GM19239 (cell line): ENCODE results near the gene MAPK8IP3.
A peak's percentile ranks its signal among the peaks of the same experiment; 100 is the strongest.
"Not testable (repeated sequence)": the region's sequence is repeated elsewhere in the genome, so short reads cannot be mapped to it uniquely, and the experiment has no call there.

Source experiments
- DNase-seq: peaks from one replicate; pipeline ENCODE4 v3.0.0; 2011; ENCODE audit warnings: low spot score; ENCODE audit not compliant: insufficient read length
- FAIRE-seq: peaks from 2 replicates; lab custom pipeline; 2011; peaks lifted over from hg19 to GRCh38; lab: Jason Lieb, UNC

The MAPK8IP3 gene

DNA sequence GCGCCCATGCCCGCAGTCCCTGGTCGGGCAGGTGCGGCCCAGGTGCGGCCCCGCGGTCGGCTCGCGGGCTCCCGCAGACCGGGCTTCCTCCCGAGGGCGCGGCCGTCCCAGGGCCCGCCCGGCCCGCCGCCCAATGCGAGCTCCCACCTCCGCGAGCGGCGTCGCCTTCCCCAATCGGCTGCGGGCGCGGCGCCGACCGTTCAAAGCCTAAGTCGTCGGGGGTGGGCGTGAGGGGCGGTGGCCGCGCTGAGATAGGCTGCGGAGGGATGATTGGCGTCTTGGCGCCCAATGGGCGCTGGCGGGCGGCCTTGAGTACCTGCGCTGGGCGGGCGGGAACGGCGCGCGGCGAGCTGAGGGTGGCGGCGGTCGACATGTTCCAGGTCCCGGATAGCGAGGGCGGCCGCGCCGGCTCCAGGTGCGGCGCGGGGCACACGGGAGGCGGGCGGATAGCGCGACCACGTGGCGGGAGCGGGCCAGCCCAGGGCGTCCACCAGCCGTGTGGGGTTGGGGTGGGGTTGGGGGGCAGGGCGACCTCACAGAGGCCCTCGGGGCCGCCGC is 28.0 kb upstream of the MAPK8IP3 start, which contains the start of gene JPT2:
JPT2 (plus strand) TSS at position 338 of the 558 bp plus-strand sequence; CDS start at position 372, 34 bp downstream.
- peak; percentile 93 for FAIRE-seq

DNA sequence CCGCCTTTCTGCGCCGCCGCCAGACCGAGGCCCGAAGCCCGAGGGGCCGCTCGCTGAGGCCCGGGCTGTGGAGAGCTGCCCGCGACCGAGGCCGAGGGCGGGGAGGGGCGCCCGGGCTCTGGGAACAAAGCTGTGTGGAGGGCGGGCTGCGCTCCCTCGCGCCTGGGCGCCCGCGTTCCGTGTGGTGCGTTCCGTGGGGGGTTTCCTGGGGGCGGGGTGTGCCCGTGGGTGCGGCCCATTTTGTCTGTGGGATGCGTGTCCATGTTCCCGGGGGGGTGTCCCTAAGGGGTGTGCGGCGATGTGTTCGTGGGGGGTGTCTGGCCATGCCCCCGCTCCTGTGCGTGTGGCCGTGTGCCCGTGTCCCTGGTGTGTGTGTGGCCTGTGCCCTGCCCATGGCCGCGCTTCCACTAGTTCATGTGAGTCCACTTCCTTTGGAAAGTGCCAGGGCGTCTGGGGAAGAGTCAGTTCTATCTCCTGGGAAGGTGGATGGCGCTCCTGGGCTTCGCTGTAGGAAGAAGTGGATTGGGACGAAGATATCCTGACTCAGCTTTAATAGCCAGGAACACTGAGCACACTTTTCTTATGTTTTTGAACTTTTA is 27.4 kb upstream of the MAPK8IP3 start:
- DNase-seq (no peak), FAIRE-seq (no peak)

More for the DNA sequence above, 28.0 kb upstream of the MAPK8IP3 start, which contains the start of gene JPT2:
- DNase-seq: peak; percentile 99

DNA sequence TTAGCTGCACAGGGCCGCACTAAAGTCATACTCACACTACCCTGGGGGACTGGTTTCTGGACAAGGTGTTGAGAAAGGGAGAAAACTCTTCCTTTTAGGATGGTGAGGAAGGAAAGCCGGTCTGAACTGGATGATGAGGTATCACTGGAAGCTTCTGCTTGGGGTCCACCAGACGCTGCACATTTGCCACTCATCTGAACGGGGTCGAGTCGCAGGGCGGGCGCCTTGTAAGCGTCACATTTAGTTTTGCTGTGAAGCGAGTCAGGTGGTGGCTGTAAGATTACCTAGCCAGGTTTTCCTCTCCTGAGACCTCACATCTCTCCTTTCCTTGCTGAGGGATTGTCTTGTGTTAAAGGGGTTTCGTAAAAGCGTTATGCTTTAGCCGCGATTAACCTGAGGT is 25.6 kb upstream of the MAPK8IP3 start:
- DNase-seq (no peak), FAIRE-seq (no peak)

DNA sequence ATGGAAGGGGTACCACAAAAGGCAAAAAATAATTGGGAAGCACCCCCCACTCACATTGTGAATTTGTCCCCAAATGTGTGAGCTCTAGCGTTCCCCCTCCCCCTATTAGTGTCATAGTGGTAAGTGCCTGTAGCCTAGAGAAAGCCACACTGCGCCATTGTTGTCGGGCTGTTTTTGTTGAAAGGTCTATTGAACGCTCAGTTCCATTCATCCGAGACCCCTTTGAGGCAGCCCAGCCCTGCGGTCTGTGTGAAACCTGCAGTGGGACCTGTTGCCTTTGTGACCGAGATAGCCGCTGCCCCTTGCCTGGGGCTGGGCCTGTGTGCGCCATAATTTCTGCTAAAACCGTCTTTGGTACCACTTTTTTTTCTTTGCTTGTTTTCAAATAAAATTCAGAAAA is 25.0 kb upstream of the MAPK8IP3 start:
- no peak for DNase-seq
- FAIRE-seq: no peak

DNA sequence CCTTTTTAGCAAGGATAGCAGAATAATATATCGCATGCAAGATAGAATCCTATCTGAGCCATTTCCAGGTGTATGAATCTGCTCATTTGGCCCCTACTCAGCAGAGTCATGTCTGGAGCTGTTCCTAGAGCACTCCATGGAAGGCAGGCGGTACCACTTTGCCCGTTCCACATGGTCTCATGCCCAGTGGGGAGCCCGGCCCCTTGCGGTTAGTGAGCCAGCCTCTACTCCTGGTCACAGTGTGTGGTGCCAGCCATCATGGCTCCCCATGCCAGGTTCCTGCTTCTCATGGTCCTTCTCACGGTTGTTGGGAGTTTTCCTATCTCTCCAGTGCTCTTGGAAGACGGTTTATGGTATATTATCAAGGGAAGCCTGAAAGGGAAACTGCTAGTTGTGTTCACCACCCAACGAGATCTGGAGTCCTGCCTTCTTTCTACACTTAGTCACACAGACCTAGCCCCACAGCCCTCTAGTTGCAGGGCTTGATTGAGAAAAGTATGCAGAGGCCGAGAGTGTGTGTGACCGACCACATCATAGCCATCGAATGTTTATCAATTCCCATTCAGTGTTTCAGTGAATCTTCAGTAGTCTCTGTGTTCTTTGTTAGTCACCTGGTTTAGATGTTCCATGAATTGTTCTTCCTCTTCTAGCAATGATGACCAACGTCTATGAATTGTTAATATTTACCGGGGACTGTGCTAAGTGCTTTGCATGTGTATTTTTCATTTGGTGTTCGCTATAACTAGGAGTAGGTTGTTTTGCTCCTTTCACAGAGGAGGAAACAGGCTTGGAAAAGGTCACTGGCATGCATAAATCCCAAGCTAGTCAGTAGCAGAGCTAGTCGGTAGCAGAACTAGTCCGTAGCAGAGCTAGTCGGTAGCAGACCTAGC is 18.3 kb upstream of the MAPK8IP3 start:
- FAIRE-seq (no peak), DNase-seq (no peak)

DNA sequence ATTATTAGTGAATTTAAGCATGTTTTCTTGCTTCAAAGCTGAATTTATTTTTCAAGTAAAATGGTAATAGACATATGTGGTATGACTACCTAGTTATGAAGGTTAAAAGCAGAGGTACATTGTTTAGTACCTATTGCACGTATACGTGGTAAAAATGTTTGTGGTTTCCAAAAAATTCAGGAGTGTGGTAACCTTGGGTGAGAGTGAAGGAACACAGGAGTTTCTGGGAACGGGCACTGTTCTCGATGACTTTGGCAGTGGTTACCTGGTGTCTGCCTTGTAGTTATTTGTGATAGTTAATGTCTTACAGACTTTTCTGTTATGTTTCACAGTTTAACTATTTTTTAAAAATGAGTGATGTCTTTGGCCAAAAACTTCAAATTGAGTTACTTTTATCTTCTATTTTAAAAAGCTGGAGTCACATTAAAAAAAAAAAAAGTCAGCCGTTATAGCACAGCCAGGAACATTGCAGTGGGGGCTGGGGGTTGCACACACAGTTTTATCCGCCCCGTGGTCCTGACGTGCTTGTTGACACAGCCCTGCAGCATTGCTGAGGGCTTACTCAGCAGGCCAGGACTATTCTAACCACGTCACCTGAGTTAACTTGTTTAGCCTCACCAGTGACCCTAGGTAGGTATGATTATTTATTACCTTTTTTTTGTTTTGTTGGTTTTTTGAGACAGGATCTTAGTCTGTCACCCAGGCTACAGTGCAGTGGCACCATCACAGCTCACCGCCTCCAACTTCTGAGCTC is 17.0 kb upstream of the MAPK8IP3 start:
- no peak for FAIRE-seq

DNA sequence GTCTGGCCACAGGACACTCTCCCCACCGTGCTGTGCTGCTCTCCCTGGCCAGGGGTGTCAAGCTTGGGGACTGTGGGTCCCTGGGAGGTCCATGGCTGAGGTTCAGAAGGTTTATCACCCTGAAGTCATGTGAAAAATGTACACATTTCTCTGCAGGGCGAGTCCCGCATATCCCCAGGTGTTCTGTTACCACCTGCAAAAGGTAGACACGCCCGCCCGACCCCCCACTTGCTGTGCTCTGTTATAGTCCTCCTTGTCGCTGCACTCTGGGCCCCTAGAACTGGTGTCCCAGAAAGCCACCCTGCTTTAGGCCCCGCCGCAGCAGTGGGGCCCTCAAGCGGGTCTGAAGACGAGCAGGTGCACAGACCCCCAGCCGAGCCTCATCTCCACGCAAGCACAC is 16.1 kb upstream of the MAPK8IP3 start:
- FAIRE-seq (no peak), DNase-seq (no peak)

More for the DNA sequence above, 17.0 kb upstream of the MAPK8IP3 start:
- no peak for DNase-seq

DNA sequence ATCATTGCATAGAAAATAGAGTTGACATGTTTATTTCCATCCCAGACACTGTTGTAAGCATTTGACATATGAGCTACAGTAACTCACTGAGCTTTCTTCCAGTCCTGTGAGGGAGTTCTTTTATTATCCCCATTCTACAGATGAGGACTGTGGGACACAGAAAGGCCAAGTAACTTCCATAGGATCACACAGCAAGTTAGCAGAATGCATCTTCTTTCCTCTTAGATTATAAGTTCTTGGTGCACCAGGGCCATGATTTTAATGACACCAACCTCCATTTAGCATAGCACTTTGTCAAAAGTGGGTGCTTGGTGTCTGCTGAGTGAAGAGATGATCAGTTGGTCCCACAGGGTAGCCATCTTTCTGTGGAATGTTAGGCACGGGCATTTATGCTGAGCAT is 15.2 kb upstream of the MAPK8IP3 start:
- FAIRE-seq: no peak
- no peak for DNase-seq

DNA sequence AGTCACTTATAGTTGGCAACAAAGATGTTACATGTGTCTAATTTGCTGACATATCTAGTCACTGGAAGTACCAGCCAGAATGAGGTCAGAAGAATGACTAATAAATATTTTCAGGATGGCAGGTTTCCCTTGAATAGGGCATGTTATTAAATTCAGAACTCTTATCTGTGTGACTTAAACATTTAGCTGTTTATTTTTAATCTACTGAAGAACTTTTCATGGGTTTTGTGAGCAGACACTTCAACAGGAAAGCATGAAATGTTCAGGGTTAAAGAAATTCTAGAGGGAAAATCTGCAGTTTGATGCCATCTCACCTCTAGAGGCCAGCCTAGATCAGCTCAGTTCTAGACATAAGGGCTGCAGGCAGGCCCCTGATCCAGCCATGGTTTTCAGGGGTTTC is 14.7 kb upstream of the MAPK8IP3 start:
- FAIRE-seq: no peak
- DNase-seq: no peak

DNA sequence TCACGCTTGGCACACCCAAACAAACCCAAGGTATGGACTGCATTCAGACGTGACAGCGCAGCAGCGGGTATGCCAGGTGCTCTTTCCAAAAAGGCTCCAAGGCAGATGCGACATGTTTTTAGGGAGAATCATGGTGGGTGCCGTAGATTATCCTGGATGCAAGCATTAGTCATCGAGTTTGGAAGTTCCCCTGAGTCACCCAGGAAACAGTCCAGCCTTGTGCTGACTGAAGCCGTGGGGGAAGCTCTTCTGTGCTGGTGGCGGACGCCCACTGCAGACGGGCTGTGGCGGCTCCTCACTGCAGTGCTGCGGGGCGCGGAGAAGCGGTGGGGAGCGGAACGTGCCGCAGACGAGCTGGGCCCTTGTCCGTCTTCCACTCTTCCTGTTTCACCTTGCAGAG is 14.0 kb upstream of the MAPK8IP3 start:
- FAIRE-seq (no peak), DNase-seq (no peak)

DNA sequence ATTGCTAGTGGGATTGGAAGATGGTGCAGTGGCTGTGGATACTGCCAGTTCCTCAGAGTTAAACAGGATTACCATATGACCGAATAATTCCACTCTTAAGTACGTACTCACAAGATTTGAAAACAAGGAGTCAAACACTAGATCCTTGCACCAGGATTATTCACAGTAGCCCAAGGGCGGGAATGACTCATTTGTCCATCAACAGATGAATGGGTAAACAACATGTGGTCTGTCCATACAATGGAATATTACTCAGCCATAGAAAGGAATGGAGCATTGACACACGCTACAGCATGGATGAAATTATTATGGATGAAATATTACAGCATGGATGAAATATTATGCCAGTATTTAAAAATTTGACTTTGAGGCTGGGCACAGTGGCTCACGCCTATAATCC is 9.1 kb upstream of the MAPK8IP3 start:
- DNase-seq: no peak
- no peak for FAIRE-seq

DNA sequence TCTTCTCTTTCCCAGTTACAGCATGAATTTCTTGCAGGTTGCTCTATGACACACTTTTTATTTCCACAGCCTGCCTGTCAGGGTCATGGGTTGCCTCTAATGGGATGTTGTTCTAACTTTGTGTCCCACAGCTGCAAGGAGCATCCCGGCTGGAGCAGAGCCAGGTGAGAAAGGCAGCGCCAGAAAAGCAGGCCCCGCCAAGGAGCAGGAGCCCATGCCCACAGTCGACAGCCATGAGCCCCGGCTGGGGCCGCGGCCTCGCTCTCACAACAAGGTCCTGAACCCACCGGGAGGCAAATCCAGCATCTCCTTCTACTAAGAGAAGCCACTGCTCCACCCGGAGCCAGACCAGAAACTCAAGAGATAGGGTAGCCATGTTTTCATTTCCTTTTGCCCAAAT is 7.3 kb upstream of the MAPK8IP3 start:
- no peak for FAIRE-seq
- DNase-seq: no peak

DNA sequence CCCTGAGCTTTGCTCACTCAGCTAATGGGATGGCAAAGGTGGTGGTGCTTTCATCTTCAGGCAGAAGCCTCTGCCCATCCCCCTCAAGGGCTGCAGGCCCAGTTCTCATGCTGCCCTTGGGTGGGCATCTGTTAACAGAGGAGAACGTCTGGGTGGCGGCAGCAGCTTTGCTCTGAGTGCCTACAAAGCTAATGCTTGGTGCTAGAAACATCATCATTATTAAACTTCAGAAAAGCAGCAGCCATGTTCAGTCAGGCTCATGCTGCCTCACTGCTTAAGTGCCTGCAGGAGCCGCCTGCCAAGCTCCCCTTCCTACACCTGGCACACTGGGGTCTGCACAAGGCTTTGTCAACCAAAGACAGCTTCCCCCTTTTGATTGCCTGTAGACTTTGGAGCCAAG is 5.7 kb upstream of the MAPK8IP3 start:
- no peak for DNase-seq
- FAIRE-seq: no peak

DNA sequence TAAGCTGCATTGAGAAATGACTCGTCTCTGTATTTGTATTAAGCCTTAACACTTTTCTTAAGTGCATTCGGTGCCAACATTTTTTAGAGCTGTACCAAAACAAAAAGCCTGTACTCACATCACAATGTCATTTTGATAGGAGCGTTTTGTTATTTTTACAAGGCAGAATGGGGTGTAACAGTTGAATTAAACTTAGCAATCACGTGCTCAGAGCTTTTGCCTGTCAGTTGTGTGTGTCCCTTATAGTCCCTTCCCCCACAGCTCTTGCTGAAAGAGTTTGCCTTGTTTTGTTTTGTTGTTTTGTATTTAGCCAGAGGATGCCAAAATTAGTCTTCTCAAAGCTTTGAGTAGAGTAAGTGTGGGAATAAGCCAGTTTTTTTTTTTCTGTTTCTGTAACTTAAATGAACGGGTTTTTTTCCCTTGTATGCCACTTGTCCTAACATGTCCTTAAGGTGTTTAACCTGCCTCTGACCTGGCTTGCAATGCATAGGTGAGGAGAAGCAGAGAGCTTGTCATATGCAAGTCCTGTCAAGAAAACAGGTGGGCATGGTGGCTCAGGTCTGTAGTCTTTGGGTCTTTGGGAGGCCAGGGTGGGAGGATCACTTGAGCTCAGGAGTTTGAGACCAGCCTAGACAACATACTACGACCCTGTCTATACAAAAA is 4.6 kb upstream of the MAPK8IP3 start:
- no peak for DNase-seq
- FAIRE-seq: no peak

DNA sequence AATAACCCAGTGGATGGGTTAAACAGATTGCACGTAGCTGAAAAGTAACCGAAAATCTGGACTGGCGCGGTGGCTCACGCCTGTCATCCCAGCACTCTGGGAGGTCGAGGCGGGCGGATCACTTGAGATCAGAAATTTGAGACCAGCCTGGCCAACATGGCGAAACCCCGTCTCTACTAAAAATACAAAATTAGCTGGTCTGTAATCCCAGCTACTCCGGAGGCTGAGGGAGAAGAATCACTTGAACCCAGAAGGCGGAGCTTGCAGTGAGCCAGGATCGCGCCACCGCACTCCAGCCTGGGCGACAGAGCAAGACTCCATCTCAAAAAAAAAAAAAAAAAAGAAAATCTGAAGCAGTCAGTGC is 689 bp upstream of the MAPK8IP3 start:
- not testable (repeated sequence) for DNase-seq, FAIRE-seq

DNA sequence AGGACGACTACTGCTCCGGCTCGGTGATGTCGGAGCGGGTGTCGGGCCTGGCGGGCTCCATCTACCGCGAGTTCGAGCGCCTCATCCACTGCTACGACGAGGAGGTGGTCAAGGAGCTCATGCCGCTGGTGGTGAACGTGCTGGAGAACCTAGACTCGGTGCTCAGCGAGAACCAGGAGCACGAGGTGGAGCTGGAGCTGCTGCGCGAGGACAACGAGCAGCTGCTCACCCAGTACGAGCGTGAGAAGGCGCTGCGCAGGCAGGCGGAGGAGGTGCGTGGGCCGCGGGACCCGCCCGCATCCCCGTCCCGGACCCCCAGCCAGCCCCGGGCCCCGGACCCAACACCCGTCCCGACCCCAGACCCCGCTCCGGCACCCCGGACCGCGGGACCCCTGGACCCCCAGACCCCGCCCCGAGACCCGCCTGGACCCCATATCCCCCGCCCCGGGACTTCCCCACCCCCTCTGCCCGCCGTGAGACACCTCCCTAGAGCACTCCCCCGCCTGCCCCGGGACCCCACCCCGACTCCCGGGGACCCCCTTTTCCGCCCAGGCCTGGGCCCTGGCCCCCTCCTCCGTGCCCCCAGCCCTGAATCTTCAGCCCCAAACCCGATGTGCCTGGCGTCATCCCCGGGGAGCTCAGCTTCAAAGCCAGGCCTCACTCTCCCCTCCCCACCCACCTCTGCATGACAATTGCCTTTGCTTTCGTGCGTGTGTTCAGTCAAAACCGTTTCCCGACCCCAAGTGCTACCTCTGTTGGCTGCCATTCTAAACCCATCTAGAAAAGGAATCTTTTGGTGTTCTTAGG is 594 bp downstream of the MAPK8IP3 start:
- no peak for FAIRE-seq
- peak; percentile 68 for DNase-seq

DNA sequence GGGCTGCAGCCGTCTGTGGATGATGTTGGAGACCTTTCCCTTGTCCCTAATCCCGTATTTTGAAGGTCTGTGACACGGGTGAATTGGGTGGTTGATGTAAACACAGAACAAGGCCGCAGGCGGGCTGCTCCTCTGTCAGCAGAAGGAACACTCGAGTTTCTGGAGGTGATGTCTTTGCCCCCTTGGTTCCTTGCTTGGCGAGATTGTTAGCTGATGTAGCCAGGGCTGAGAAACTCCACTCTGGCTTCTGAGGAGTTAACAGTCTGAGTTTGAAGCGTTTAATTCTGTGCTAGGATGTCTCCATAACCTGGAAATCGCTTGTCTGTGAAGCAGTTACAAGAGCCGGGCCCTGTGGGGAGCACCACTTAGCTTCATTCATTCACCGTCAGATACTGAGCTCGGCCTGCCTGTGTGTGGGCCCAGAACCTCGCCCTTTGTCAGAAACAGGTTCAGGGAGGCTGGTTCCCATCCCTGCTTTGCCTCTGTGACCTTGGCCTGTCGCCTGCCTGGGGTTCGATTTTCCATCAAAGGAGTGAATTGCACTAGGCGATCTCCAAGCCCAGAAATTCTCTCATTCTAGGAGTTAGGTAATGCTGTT is 1.3 kb downstream of the MAPK8IP3 start:
- FAIRE-seq: peak; percentile 94

DNA sequence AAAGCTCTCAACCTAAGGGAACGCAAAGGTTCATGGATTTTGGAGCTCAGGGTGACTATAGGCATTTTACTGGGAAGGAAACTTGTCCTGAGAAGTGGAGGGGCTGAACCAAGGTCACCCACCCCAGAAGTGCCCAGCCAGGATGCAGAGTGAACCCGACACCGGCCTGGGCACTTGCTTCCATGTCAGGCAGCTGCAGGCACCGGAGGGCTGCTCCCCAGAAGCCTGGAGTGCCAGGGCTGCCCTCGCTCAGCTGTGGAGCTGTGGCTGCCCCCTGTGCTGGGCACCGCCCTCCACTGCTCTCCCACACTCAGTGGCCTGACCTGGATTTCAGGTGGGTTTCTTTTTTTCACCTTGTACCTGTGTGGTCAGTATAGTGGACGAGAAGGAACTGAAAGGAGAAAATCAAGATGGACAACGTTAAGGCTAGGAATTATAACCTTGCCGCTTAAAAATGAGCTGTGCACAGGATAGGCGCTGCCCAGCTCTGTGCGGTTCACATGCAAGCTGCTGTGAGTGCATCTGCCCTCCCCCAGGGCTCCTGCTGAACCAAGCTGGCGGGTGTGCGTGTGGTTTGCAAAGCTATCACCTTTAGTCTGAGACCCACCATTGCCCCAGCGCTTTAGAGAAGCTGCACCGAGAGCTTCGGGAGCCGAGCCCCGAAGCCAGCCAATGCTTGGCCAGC is 2.2 kb downstream of the MAPK8IP3 start:
- no peak for DNase-seq
- no peak for FAIRE-seq

More for the DNA sequence above, 1.3 kb downstream of the MAPK8IP3 start:
- no peak for DNase-seq
